ENCODE results near the gene EMID1. TPM values are rescaled to one million over a fixed set of nuclear protein-coding genes. Genes with fewer than 3 reads are reported as not detected.

EMID1 gene
- total RNA-seq, 1 experiment from 2014 or later = 5.4 TPM

DNA sequence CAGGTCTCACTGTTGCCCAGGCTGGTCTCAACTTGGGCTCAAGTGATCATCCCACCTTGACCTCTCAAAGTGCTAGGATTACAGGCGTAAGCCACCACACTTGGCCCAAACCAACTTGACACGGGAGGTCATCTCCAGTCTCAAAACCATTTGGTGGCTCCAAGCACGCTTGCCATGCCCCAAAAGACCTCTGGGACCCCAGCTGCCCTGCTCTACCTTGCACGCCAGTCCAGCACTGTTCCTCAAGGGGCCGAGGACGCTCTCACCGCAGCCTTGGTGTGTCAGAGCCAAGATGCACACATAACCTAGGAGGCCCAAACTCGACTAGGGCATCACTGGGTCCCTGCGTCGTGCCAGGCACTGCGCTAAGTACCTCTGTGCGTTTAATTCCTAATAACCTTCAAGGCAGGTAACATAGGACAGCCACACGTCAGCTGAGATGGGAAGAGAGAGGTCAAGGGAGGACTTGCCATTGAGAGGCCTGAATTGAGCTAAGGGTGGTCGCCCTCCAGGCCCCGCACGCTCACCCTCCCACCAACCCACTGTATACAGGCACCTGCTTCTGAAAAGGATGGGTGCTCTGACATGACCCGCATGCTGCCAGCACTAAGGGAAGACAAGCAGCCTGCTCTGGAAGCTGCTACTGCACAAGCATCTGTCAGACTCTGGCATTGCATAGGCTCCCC lies 96.2 kb downstream of the EMID1 start:
- H3K27ac Mint-ChIP-seq = peak overlapping the region in 2 of 3 experiments; percentile 74 to 86; a peak in 2 of 7 replicates
- Histone ChIP-seq H3K4ac (ENCODE audit: low read depth, low read length) (no peak overlapping the region), H3K14ac (ENCODE audit: insufficient read depth, low read length) (no peak overlapping the region), H2BK12ac (ENCODE audit: insufficient read length, low read depth, low read length) (no peak overlapping the region), H3K4me2 (ENCODE audit: insufficient read depth, insufficient read length, low read length) (no peak overlapping the region), H3K79me1 (ENCODE audit: insufficient read depth, low read depth, low read length, poor library complexity, severe bottlenecking) (no peaks in the 10 kb centered on the region), H4K91ac (ENCODE audit: insufficient read length, low read depth, low read length) (no peak overlapping the region), H2BK15ac (ENCODE audit: low read depth, low read length) (no peak overlapping the region), H4K20me1 (ENCODE audit: control insufficient read depth, insufficient read depth, insufficient read length) (no peaks in the 10 kb centered on the region), H3K4me1 (ENCODE audit: insufficient read depth, low read length) (no peaks in the 10 kb centered on the region), H3K18ac (ENCODE audit: insufficient read length, low read depth, low read length) (no peak overlapping the region), H3K27ac (ENCODE audit: insufficient read length, low read depth, low read length) (no peak overlapping the region), H4K5ac (ENCODE audit: insufficient read length, low read depth, low read length) (no peak overlapping the region), H3K23me2 (ENCODE audit: insufficient read length, low read depth, low read length, poor library complexity, severe bottlenecking) (peaks cover 8% of the 10 kb centered on the region), H2AFZ (ENCODE audit: low read length) (no peak overlapping the region), H4K8ac (replicated peaks; ENCODE audit: insufficient read length, low read depth, low read length) (no peak overlapping the region), H3T11ph (ENCODE audit: low read length) (no peak overlapping the region), H2BK120ac (ENCODE audit: low read depth, low read length, poor library complexity, severe bottlenecking) (no peak overlapping the region), H3K79me2 (ENCODE audit: insufficient read depth, low read length) (no peaks in the 10 kb centered on the region), H2BK20ac (ENCODE audit: low read depth, low read length, poor library complexity, severe bottlenecking) (no peak overlapping the region), H3K27me3 (ENCODE audit: insufficient read depth, low read length) (no peaks in the 10 kb centered on the region), H3K9ac (ENCODE audit: extremely low read depth, insufficient read length, low read length) (no peak overlapping the region), H3K9me3 (ENCODE audit: control insufficient read depth, low read depth, low read length) (no peaks in the 10 kb centered on the region), H2AK5ac (ENCODE audit: insufficient read length, low read length) (no peak overlapping the region), H3K23ac (ENCODE audit: insufficient read length, low read depth, low read length) (no peak overlapping the region), H3K56ac (ENCODE audit: insufficient read length, low read depth, low read length) (no peak overlapping the region), H2BK5ac (ENCODE audit: insufficient read length, low read length) (no peak overlapping the region)
- TF ChIP-seq, protein P1, sequence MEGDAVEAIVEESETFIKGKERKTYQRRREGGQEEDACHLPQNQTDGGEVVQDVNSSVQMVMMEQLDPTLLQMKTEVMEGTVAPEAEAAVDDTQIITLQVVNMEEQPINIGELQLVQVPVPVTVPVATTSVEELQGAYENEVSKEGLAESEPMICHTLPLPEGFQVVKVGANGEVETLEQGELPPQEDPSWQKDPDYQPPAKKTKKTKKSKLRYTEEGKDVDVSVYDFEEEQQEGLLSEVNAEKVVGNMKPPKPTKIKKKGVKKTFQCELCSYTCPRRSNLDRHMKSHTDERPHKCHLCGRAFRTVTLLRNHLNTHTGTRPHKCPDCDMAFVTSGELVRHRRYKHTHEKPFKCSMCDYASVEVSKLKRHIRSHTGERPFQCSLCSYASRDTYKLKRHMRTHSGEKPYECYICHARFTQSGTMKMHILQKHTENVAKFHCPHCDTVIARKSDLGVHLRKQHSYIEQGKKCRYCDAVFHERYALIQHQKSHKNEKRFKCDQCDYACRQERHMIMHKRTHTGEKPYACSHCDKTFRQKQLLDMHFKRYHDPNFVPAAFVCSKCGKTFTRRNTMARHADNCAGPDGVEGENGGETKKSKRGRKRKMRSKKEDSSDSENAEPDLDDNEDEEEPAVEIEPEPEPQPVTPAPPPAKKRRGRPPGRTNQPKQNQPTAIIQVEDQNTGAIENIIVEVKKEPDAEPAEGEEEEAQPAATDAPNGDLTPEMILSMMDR (conservative IDR thresholded peaks at IDR 0.05) = no peak
- no CpG with 5 or more reads among the region's 17 CpGs for WGBS (ENCODE audit: extremely low coverage, insufficient read length, low lambda C conversion rate)
- H3K4me3 Mint-ChIP-seq = no peak overlapping the region; a peak in 1 of 5 replicates
- H3K4me1 Mint-ChIP-seq = peaks cover 18 to 20% of the 10 kb centered on the region in 2 experiments
- peaks cover 2% of the 10 kb centered on the region for H3K27me3 Mint-ChIP-seq (ENCODE audit: low read depth)
- DNase-seq = peak; percentile 32
- H3K36me3 Mint-ChIP-seq (ENCODE audit: insufficient read depth in 1 of 3, low read depth in 3 of 3) = peaks cover 29 to 46% (median 31%) of the 10 kb centered on the region in 3 experiments; a peak in 6 of 7 replicates
- H3K9me3 Mint-ChIP-seq = peaks cover 0 to 3% of the 10 kb centered on the region in 2 experiments; a peak in 2 of 5 replicates

Measured in H9 (cell line).